NCI-H146 (cell line): ENCODE measurements around the gene NCR3LG1.

Experiments
- DNase-seq: peaks from one replicate; lab custom pipeline; 2025; lab: John Stamatoyannopoulos, UW

The NCR3LG1 gene

DNA sequence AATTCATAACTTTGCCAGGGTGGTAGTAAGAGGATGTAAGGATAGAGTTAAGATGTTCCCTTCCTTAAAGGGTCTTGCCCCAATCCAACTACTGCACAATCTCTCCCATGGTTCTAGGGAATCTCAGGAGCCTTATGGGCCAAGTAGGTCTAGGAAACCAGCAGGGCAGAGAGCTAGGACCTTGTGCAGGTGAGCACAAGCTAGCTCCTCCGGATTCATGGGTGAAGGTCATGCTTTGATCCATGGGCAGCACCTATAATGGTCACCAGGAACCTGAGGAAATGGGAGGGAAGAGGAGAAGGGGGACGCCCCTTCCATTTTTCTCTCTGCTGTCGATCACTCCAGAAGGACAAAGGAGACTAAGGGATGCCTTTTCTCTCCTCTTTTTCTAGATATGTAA lies 20.0 kb downstream of the NCR3LG1 start:
- DNase-seq, result peak; percentile 6

DNA sequence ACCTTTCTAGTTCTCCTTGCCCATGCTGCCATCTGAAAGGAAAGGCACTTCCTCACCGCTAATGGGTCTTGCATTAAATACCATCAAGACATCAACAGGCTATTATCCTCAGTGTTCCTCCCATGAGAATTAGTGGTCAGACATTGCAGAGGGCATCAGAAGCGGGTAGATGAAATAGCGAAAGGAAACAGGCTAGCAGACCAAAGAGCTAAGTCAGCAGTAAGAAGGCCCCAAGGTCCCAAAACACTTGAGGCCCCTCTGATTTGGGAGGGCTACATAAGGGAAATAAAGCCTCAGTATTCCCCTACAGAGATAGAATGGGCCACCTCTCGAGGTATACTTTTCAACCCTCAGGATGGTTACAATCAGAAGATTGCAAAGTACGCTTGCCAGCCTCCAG lies 23.9 kb downstream of the NCR3LG1 start:
- DNase-seq, result no peak

DNA sequence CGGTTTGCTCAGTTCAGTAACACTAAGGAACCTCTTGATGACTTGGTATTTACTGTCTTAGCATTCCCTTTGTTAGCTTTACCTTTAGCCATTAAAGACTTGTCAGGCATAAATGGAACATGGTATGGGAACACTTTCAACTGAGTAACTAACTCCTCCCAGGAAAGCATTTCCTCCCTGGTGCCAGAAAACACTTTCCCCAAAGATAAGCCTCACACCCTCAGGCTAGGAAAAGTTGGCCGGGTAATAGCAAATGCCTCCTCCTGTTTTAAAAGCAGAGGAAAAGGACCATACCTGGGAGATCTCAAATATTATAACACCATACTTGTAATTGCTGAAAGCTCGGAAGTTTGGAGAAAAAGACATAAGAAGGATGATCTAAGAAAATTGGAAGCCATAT lies 24.9 kb downstream of the NCR3LG1 start:
- no peak for DNase-seq

- no peak for DNase-seq
Measured at GRCh38 chr11:17378655-17379054, 27.1 kb downstream of the NCR3LG1 start.

DNA sequence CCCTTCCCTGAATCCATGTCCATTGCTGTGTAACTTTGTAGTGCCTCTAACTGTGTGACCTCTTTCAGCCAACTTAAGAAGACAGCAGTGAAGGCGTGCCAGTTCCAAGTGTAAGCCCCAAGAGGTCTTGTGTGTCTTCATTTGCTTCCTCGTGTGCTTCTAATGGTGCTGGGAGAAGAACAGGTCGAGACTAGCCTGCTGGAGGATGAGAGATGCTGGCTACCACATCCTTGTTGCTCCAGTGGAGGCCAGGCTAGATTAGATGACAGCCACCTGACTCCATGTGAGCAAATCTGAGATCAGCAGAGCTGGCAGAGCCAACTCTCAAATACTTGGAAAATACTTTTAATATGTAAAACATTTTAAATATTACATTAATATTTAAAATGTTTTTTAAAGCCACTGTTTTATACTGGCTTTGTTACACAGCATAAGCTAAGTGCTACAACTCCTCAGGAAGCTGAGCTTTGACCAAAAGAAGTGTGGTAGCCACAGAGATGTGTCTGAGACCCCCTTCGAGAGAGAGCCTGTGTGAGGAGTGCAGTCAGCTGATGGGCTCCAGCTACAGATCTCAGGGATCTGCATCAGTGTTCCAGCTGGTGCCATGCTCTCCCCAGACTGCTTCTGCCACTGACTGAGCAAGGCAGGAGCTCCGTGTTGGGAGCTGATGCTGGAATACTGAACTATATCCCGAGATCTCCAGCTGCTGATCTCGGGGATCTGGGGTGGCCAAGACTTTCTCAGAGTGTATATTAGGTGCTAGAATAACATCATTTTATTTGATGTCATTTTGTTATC lies 28.0 kb downstream of the NCR3LG1 start:
- no peak for DNase-seq

DNA sequence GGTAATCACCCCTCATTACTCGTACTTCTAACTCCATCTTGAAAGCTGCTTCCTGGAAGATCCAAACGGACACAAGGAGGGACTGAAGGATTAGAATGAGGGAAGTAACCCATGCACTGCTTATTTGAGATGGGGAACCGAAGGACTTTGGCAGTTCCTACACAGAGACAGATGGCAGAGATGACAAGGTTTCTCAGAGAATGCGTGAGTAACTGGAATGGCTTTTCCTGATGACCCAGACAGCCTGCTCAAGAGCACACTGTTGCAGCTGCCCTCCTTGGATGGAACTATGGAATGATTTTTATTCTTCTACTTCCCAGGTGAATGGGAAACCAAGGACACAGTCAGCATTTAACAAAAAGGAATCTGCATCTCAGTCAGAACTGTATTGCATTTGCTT lies 29.6 kb downstream of the NCR3LG1 start:
- no peak for DNase-seq

- DNase-seq, result no peak
Measured at GRCh38 chr11:17382046-17382728, 30.6 kb downstream of the NCR3LG1 start.

GRCh38 chr11:17383461-17383860 lies 31.9 kb downstream of the NCR3LG1 start:
- DNase-seq, result no peak

GRCh38 chr11:17384002-17384511 lies 32.5 kb downstream of the NCR3LG1 start:
- DNase-seq, result peak; percentile 87

DNA sequence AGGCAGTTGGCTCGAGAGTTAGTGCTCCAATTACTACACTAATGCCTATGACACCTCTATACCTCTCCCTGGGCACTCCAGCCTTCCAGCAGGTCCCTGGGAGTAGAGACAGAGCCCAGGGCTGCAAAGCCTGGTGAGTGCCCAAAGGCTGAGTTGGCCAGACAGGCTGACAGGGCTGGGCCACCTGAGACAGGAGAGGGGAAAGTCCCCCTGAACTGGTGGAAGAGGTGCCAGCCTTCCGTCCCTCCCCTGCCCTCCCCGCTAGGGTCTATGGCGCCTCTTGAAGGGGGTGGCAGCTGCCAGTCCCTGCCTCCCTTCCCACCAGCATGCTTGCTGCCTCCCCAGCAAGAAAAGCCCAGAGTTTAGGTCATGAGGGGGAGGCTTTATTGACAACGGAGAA lies 33.9 kb downstream of the NCR3LG1 start:
- DNase-seq, result no peak

- DNase-seq, result no peak
Measured at GRCh38 chr11:17385926-17386325, 34.3 kb downstream of the NCR3LG1 start.

- peak; percentile 52 for DNase-seq
Measured at GRCh38 chr11:17386331-17387084, 34.9 kb downstream of the NCR3LG1 start.

- no peak for DNase-seq
Measured at GRCh38 chr11:17387254-17387653, 35.7 kb downstream of the NCR3LG1 start.

DNA sequence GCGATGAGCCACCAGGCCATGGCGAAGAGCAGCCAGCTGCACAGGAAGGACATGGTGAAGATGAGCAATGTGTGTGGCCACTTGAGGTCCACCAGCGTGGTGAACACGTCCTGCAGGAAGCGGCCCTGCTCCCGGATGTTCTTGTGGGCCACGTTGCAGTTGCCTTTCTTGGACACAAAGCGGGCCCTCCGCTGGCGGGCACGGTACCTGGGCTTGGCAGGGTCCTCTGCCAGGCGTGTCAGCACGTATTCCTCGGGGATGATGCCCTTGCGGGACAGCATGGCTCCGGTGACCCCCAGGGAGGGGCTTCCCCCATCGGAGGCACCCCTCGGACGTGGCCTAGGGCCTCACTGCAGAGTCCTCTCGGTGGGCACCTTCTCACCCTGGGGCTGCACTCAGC lies 36.2 kb downstream of the NCR3LG1 start:
- no peak for DNase-seq

DNA sequence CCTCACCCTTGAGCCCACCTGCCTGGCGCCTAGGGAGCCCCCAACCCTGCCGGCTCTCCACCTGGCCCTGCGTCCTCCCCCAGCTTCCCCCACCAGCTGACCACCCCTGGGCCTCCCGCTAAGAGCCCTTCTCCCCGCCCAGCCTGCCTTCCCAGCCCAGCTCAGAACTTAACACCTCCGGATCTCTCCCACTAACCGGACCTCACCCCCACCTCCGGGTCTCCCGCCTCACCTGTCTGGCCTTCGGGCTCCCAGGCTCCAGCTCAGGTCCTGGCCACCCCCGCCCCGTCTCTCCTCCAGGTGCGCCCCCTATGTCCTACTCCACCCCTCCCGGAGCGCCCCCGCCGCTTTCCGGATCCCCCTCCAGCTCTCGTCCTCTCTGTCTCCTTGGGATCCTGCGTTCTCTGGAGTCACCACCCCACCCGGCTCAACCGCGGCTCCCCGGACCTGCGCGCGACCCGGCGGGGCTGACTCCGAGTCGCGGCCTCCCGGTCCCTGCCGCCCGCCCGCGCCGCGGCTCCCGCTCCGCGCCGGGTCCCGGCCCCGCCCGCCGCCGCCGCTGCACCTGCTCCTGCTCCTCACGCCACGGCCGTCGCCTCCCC lies 37.1 kb downstream of the NCR3LG1 start, which contains the start of gene KCNJ11:
KCNJ11 (minus strand) TSS at position 51 of the 602 bp plus-strand sequence. CDS start 568 bp downstream, outside the sequence.
- DNase-seq, result peak; percentile 61

DNA sequence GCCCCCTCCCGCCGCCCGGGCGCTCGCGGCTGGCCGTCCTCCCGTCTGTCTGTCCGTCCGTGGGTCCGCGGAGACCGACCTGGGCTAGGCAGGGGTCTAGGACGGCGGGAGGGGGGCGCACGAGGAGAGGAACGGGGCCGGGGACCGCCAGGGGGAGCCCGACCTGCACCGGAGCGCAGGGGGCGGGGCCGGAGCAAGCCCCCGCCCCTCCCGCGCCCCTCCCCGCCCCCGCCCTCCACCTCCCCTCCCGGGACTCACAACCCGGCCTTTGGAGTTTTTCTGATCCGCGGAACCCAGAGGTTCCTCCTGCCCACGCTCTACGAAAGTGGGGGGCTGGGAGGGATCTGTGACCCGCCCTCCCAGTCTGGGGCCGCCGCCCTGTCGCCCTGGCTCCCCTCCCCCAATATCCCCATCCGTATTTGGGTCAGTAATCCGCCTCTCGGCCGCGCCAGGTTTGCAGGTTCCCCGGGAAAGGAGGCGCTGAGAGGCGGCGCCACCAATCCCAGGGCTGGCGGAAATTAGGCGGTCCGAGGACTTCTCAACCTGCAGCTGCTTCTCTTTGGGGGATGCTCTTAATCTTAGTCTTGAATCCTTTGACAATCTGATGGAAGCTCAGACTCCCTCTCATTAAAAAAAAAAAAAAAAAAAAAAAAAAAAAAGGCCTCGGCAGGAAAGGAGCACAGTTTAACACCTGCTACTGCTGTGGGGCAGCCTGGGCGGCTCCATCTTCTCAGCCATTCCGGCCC lies 37.8 kb downstream of the NCR3LG1 start:
- DNase-seq, result peak; percentile 89

GRCh38 chr11:17389957-17390649 lies 38.5 kb downstream of the NCR3LG1 start:
- DNase-seq, result no peak

DNA sequence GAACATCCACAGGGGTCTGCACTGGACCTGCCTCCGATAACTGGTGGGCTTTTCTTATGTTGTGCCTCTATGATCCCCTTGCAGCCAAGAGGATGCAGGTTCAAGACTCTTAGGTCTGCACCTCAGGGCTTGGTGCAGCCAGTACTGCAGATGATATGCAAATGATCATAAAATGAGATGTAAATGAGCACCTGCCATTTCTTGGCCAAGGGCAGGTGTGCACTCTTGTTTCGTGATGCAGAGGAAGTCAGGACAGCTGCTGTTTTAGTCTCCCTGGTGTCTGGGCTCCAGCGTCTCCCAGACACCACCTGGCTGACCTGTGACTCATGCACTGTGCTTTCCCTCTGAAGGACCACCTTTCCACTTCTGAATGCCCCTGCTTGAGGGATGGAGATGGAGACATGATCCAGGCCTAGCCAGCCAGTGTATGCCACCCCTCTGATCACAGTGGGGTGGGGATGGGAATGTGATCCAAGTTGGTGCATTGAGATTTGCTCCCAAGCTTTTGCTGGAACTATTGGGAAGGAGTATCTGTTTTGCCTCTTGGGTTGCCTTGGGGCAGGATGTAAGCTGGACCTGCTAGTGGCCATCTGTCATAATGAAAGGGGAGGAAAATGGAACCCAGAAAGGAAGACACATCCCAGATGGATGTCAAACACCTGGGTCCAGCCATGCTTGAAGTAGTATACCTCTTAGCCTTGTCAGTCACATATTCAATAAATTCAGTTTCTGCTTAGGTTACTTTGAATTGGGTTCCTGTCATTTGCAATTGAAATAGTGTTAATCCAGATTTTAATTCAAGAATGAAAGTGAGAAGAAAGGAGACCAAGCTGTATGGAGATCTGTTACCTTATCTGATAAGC lies 40.1 kb downstream of the NCR3LG1 start:
- DNase-seq, result peak; percentile 82

GRCh38 chr11:17392872-17393271 lies 41.3 kb downstream of the NCR3LG1 start:
- no peak for DNase-seq

DNA sequence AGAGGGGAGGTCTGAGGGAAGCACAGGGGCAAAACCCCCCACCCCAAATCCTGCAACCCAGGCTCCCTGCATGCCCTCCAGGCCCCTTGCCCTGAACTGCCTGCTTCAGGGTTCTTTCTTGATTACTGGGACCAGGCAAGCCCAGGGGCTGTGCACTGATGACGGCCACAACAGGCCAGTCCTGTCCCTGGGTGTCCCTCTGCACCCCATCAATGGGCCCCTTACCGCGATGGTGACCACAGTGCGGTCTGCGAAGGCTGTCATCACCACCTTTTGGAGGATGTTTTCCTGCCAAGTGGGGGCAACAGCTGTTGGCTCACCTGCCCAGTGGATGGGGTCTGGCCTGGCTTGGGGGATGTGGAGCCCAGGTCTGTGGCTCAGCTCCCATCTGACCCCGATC lies 41.9 kb downstream of the NCR3LG1 start:
- no peak for DNase-seq
